Left kidney (tissue), 2 donors: Measurements from ENCODE around the gene MTHFD1. TPM values are rescaled to one million over a fixed set of nuclear protein-coding genes. Genes with fewer than 3 reads are reported as not detected.
A peak's percentile ranks its signal among the peaks of the same experiment; 100 is the strongest.

ENCODE experiments used
- DNase-seq: peaks from one replicate; pipeline ENCODE4 v3.0.0-alpha.2; 2013
- polyA plus RNA-seq: library from polyadenylated mRNA; unstranded; fragments of 120-200 nt; gene quantifications from one replicate; pipeline ENCODE4 v1.2.1, GENCODE V29; 2013; ENCODE audit not compliant: insufficient read length

Gene MTHFD1
- polyA plus RNA-seq, 1 donor: 103 TPM

- DNase-seq: no peak
These were observed 100.5 kb downstream of the MTHFD1 start for GRCh38 chr14:64488590-64489099.

- no peak for DNase-seq
These were observed 103.5 kb downstream of the MTHFD1 start for GRCh38 chr14:64491637-64492036.

- DNase-seq: no peak
These were observed 105.3 kb downstream of the MTHFD1 start for GRCh38 chr14:64493455-64493854.

DNA sequence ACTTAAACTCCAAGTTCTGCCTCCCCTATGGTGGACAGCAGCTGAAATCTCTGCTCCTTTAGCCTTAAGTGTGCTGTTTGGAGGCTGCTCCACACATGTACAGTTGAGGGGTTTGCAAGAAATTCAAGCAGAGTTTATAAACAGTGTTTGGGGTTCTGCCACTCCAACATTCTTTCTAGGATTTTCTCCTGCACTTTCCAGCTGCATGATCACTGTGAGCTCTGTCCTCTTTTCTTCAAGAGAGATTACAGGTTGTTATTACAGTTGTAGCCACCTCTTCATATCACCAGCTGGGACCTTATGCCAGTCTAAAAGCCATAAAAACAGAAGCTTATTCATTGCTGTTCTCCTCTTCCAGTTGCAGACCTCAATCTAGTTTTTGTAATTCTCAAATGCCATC lies 107.1 kb downstream of the MTHFD1 start:
- no peak for DNase-seq

GRCh38 chr14:64496764-64497163 lies 108.6 kb downstream of the MTHFD1 start:
- no peak for DNase-seq

- DNase-seq: no peak
These were observed 111.9 kb downstream of the MTHFD1 start for GRCh38 chr14:64500088-64500487.

- peak; percentile 55 for DNase-seq
These were observed 113.4 kb downstream of the MTHFD1 start for GRCh38 chr14:64501411-64502171.

DNA sequence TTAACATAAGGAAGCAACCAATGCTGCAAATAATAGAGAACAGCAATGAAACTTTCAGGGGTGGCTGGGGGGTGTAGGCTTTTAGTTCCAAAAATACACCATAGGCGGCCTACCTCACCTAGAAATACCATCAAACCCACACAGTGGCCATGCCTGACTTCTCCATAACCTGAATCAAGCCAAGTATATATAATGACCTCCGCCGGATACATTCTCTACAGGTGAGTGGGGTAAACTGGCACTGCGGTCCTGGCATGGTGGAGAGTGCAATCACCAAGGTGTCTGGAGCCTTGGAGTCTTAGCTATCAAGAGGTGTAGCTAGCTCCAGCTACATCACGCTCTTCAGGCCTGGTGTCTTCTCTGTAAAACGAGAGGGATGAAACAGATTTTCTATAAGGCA lies 114.3 kb downstream of the MTHFD1 start:
- no peak for DNase-seq

- DNase-seq: no peak
These were observed 114.8 kb downstream of the MTHFD1 start for GRCh38 chr14:64502887-64503433.

DNA sequence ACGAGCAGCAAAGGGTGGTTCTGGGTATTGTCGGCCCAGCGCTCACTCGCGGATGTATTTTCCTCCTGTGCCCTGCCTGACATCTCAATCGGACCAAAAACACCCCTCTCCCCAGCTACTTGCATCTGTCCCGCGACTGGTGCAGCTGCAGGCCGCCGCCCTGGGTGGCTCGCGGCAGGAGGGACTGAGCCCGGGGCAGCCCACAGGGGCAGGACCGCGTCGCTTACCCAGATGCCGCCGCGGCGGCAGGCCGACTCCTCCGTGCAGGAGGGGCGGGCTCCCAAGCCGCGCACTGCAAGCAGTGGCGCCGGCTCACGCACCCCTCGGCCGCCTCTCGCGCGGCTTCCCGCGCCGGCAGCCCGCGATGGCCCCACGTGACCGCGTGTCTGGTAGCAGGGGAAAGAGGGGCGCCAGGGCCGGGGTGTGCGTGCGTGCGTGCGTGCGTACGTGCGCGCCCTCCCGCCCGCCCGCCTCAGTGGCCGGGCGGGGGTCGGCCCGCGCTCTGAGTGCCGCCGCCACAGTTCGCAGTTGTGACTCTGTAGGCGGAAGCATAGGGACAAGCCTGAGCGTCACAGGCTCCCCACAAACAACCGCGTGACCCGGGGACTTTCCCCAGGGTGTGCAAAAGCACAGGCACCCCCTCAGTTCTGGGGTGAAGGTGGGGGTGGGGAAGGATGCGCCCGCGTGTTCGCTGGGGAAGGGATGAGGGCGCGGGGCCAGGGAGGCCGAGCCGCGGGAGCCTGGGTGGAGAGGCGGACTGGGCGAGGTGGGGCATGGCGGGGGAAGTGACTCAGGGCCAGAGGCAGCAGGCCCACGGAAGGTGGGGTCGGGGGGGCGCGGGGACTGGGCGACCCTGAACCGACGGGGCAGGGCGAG lies 115.5 kb downstream of the MTHFD1 start, which contains the start of gene ZBTB25:
Gene ZBTB25 (minus strand): TSS at position 405 of the 876 bp plus-strand sequence. CDS start 13,305 bp downstream, outside the sequence.
- DNase-seq: peak; percentile 86

DNA sequence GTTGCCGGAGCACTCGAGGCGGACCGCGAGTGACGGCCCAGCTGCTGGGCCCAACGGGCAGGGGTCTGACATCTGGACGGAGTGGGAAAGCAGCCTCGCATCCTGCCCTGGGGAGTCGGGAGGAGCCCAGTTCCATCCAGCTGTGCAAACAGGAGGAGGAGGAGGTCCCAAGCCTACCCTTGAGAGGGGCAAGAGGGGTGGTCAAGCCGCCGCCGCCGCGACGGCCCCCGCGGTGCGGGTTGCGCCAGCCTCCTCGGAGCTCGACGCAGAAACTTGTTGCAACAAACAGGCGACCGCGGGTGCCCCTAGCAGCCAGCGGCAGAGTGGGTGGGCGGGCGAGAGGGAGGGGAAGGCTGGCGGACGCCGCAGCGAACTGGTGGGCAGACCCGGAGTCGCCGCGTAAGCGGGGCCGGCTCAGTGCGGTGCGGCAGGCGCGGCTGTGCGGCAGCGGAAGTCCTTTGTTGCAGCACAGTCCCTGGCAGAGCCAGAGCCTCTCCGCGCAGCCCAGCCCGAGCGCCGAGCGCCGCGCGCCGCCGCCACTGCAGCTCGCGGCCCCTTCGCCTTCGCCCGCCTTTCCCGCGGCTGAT lies 116.2 kb downstream of the MTHFD1 start, which contains the start of gene ZBTB1:
Gene ZBTB1 (plus strand): TSS at position 461 of the 587 bp plus-strand sequence. CDS start 16,735 bp downstream, outside the sequence.
- peak; percentile 74 for DNase-seq

DNA sequence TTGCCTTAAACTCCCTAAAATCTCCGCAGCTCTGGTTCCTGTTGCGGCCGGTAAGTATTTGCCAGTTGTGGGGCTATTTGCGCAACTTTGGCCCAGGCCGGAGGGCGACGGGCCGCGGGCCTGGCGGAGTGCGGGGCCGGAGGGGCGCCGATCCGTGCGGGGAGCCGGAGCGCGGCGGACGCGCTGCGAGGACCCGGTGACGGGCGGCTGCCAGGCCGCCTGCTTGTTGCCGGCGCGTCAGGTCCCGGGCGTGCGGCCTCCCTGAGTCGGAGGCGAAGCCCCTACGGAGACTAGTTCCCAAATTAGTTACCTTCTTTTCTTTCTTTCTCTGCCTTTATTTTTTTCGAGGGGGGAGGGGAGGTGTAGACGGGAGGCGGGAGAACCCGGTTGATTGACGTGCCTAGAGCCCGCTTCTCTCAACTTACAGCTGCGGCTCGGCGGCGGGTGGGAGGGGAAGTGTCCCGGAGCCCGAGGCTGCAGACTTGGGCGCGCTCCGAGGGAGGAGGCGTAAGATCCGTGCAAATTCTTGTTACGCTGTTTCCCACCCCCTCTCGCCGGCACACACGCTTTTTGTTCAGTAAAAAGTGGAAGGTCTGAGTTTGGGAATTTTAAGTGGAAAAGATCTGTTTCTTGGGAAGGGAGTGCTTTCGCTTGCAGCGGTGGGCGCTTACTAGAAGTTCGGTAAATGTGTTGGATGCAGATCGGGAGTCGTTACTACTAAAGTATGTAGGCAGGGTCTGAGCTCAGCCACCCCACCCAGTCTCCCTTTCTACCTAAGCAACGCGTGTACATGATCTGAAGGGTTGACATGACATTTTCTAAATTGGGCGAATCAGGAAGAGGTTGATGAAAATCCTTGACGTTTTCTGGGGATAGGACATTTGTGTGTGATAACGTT lies 117.0 kb downstream of the MTHFD1 start:
- peak; percentile 93 for DNase-seq

- DNase-seq: no peak
These were observed 118.6 kb downstream of the MTHFD1 start for GRCh38 chr14:64506721-64507120.

DNA sequence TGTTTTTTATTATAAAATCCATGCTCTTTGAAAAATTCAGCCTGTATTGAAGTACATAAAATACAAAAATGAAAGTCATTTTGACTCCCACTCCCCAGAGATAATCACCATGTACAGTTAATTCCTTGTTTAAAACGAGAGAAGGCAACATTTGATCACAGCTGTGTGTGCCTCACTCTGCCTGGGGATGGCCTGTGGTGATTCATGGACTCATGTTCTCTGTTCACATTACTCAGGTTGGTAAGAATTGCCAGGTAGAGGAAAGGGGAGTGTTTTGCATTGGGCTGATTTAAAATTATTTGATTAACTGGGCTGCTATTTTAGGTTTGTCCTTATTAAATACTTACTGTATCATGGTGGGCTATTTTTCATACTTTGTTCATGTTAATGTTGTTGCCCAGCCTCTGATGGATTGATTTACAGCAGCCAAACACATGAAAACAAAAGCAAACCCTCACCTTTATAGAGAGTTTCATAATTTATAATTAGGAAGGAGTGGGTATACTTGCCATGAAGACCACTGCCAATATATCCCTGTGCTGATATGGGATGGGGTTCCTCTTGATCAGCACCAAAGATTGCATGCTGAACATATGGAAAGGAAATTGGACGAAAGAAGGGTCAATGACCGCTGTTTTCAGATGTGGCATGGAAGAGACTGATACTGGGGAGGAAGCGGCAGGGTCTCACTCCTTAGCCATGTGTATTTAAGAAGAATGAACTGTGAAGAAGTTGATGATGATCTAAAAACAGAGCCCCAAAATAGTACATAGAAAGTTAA lies 119.4 kb downstream of the MTHFD1 start:
- no peak for DNase-seq

- DNase-seq: no peak
These were observed 120.1 kb downstream of the MTHFD1 start for GRCh38 chr14:64508215-64508776.

DNA sequence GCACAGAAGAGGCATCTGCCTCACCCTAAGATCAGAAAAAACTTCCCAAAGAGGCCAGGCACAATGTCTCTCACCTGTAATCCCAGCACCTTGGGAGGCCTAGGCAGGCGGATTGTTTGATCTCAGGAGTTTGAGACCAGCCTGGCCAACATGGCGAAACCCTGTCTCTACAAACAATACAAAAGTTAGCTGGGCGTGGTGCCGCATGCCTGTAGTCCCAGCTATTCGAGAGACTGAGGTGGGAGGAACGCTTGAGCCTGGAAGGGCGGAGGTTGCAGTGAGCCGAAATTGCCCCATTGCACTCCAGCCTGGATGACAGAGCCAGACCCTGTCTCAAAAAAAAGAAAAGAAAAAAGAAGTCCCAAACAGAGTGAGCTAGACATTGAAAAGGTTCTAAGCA lies 120.9 kb downstream of the MTHFD1 start:
- no peak for DNase-seq
